ENCODE data around the gene TIGD6. TPM values are rescaled to one million over a fixed set of nuclear protein-coding genes. Genes with fewer than 3 reads are reported as not detected.

Gene TIGD6
- total RNA-seq, 4 donors from 2014 or later, result 0.20 to 2.5 (median 1.6) TPM

- H3K4me1 ChIP-seq, result peaks cover 0 to 39% (median 21%) of the 10 kb centered on the region in 4 donors
- H3K27ac ChIP-seq, result peak within 1 kb of the TSS; percentile 90 to 95 (median 94)
- no peaks in the 10 kb centered on the region for H3K9me3 ChIP-seq
- peak; percentile 98 for DNase-seq
- intact Hi-C loops (cut with DNase I; ENCODE audit: low total_unique reads) (no loop called here), in situ Hi-C loops (cut with MboI; ENCODE audit: low pct_ligation_motif_present in 1 of 4, low pct_unique_long_range_greater_than_20kb in 1 of 4, low sequenced_read_pairs in 3 of 4) (loop anchor here in 2 of 4 donors (10.0 to 25.0 kb wide), 2 partner anchors 98 to 106 kb away; no protein-coding TSS in a partner anchor)
- TF ChIP-seq POLR2AphosphoS5 (IDR thresholded peaks at IDR 0.05), result peak; percentile 97 to 98 (median 98)
- TF ChIP-seq CTCF (IDR thresholded peaks at IDR 0.05), result peak in 2 of 5 experiments; percentile 21 to 22
- TF ChIP-seq EP300 (IDR thresholded peaks at IDR 0.05; ENCODE audit: low read depth), result no peak
- TF ChIP-seq POLR2A (IDR thresholded peaks at IDR 0.05), result peak; percentile 97
- no peaks in the 10 kb centered on the region for H3K27me3 ChIP-seq
- H3K4me3 ChIP-seq, result peak within 1 kb of the TSS; percentile 42 to 92 (median 64)
- 0% methylated on average over 9 to 63 of the region's 84 CpGs for WGBS, 2 donors (ENCODE audit: low coverage in 1 of 2)
- H3K36me3 ChIP-seq, result no peaks in the 10 kb centered on the region
These were observed 39.9 kb downstream of the TIGD6 start, which contains the start of gene SLC26A2 for GRCh38 chr5:149960272-149961185. TSS of gene SLC26A2 (plus strand) at chr5:149960758. CDS start at chr5:149977653, 16,895 bp downstream.

GRCh38 chr5:149959406-149960236 lies 40.8 kb downstream of the TIGD6 start:
- WGBS, 2 donors (ENCODE audit: low coverage in 1 of 2), result 20 to 41% methylated on average over 13 to 14 of the region's 14 CpGs
- Histone ChIP-seq H3K27me3 (no peaks in the 10 kb centered on the region), H3K4me1 (peaks cover 0 to 39% (median 21%) of the 10 kb centered on the region in 4 donors), H3K36me3 (no peaks in the 10 kb centered on the region), H3K4me3 (peak overlapping the region; percentile 22 to 92 (median 64)), H3K9me3 (no peaks in the 10 kb centered on the region), H3K27ac (peak overlapping the region; percentile 90 to 95 (median 94))
- TF ChIP-seq CTCF (IDR thresholded peaks at IDR 0.05), result peak; percentile 46 to 68 (median 56)
- no peak for TF ChIP-seq EP300 (IDR thresholded peaks at IDR 0.05; ENCODE audit: low read depth)
- intact Hi-C loops (cut with DNase I; ENCODE audit: low total_unique reads), result no loop called here
- no peak for DNase-seq
- in situ Hi-C loops (cut with MboI; ENCODE audit: low pct_ligation_motif_present in 1 of 4, low pct_unique_long_range_greater_than_20kb in 1 of 4, low sequenced_read_pairs in 3 of 4), result loop anchor here in 2 of 4 donors (10.0 to 25.0 kb wide), 2 partner anchors 97 to 105 kb away; no protein-coding TSS in a partner anchor

GRCh38 chr5:149957855-149958254 lies 42.6 kb downstream of the TIGD6 start:
- Histone ChIP-seq H3K4me1 (peaks cover 0 to 39% (median 21%) of the 10 kb centered on the region in 4 donors), H3K27me3 (no peaks in the 10 kb centered on the region), H3K27ac (peak overlapping the region; percentile 90 to 95 (median 94)), H3K4me3 (no peak overlapping the region), H3K36me3 (no peaks in the 10 kb centered on the region), H3K9me3 (no peaks in the 10 kb centered on the region)
- intact Hi-C loops (cut with DNase I; ENCODE audit: low total_unique reads), result no loop called here
- no peak for TF ChIP-seq POLR2A (IDR thresholded peaks at IDR 0.05)
- no peak for TF ChIP-seq POLR2AphosphoS5 (IDR thresholded peaks at IDR 0.05)
- no peak for TF ChIP-seq EP300 (IDR thresholded peaks at IDR 0.05; ENCODE audit: low read depth)
- TF ChIP-seq CTCF (IDR thresholded peaks at IDR 0.05), result no peak
- WGBS, 2 donors (ENCODE audit: low coverage in 1 of 2), result 52 to 60% methylated on average over 3 to 4 of the region's 4 CpGs
- DNase-seq, result no peak
- in situ Hi-C loops (cut with MboI; ENCODE audit: low pct_ligation_motif_present in 1 of 4, low pct_unique_long_range_greater_than_20kb in 1 of 4, low sequenced_read_pairs in 3 of 4), result loop anchor here in 1 of 4 donors (25.0 kb wide), 1 partner anchor 96 kb away; no protein-coding TSS in a partner anchor

All from transverse colon (tissue), 4 donors.